Neural cell (in vitro differentiated cells): ENCODE data around the gene MTX1. TPM values are rescaled to one million over a fixed set of nuclear protein-coding genes. Genes with fewer than 3 reads are reported as not detected.

Experiments used
- H2AFZ ChIP-seq: fragments of 200-600, 300-800 bp; sonication (generic), shearing (Covaris generic); 2 replicates; pipeline ENCODE4 v1.6.0; 2014; ENCODE audit warnings: low read depth, mild to moderate bottlenecking, antibody characterized with exemption, low read length, moderate library complexity
- H3F3A ChIP-seq: fragments of 200-600 bp; shearing (Covaris generic); 2 replicates; pipeline ENCODE4 v1.6.1; 2016; ENCODE audit warnings: mild to moderate bottlenecking, moderate library complexity, mixed read lengths, antibody characterized with exemption, low read length; ENCODE audit not compliant: insufficient read depth, poor library complexity, severe bottlenecking
- H3K27ac ChIP-seq: fragments of 200-600, 300-800 bp; sonication (generic), shearing (Covaris generic); 2 replicates; pipeline ENCODE4 v1.5.1; 2014; ENCODE audit warnings: mild to moderate bottlenecking, low read length, moderate library complexity
- H3K27me3 ChIP-seq: fragments of 300-800, 200-600 bp; sonication (generic), shearing (Covaris generic); 2 replicates; pipeline ENCODE4 v1.6.0; 2014; ENCODE audit warnings: mild to moderate bottlenecking, low read depth, low read length, moderate library complexity; ENCODE audit not compliant: insufficient read depth
- H3K36me3 ChIP-seq: fragments of 300-800, 200-600 bp; sonication (generic), shearing (Covaris generic); 2 replicates; pipeline ENCODE4 v1.5.1; 2014; ENCODE audit warnings: mild to moderate bottlenecking, antibody characterized with exemption, low read length, moderate library complexity; ENCODE audit not compliant: insufficient read depth
- H3K4me2 ChIP-seq: fragments of 300-800, 200-600 bp; sonication (generic), shearing (Covaris generic); 2 replicates; pipeline ENCODE4 v1.6.0; 2014; ENCODE audit warnings: mild to moderate bottlenecking, low read length
- H3K4me3 ChIP-seq: fragments of 300-800, 200-600 bp; sonication (generic), shearing (Covaris generic); 2 replicates; pipeline ENCODE4 v1.5.1; 2014; ENCODE audit warnings: mild to moderate bottlenecking, low read length, moderate library complexity
- H3K79me2 ChIP-seq: fragments of 200-600 bp; shearing (Covaris generic); replicated peaks from 2 replicates; pipeline ENCODE4 v1.6.0; 2014; ENCODE audit warnings: mild to moderate bottlenecking, low read length, moderate library complexity; ENCODE audit not compliant: insufficient read depth
- H3K9ac ChIP-seq: fragments of 300-800, 200-600 bp; sonication (generic), shearing (Covaris generic); 2 replicates; pipeline ENCODE4 v1.6.1; 2016; ENCODE audit warnings: mild to moderate bottlenecking, low read length, mixed read lengths
- H3K9me2 ChIP-seq: fragments of 200-600 bp; shearing (Covaris generic); 2 replicates; pipeline ENCODE4 v1.6.1; 2016; ENCODE audit warnings: mild to moderate bottlenecking, low read length, mixed read lengths; ENCODE audit not compliant: insufficient read depth
- H3K9me3 ChIP-seq: fragments of 200-600, 300-800 bp; sonication (generic), shearing (Covaris generic); 2 replicates; pipeline ENCODE4 v1.6.1; 2016; ENCODE audit warnings: mild to moderate bottlenecking, mixed run types, low read length, moderate library complexity, mixed read lengths
- H4K20me1 ChIP-seq: fragments of 200-600 bp; shearing (Covaris generic); 2 replicates; pipeline ENCODE4 v1.6.1; 2016; ENCODE audit warnings: mild to moderate bottlenecking, mixed run types; ENCODE audit not compliant: insufficient read depth
- CTCF ChIP-seq: fragments of 450-650 bp; IDR thresholded peaks from 2 replicates; pipeline ENCODE4 v1.5.1; 2014; ENCODE audit warnings: antibody characterized with exemption, mild to moderate bottlenecking, moderate library complexity; ENCODE audit not compliant: poor library complexity, severe bottlenecking
- EP300 ChIP-seq: fragments of 450-650 bp; conservative IDR thresholded peaks from 2 replicates; pipeline ENCODE4 v1.6.1; 2014; ENCODE audit warnings: antibody characterized with exemption, mild to moderate bottlenecking, moderate library complexity; ENCODE audit not compliant: poor library complexity, severe bottlenecking
- EZH2 ChIP-seq: fragments of 200-600, 300-800 bp; shearing (Covaris generic), sonication (generic); IDR thresholded peaks from 2 replicates; pipeline ENCODE4 v1.6.1; 2014; ENCODE audit warnings: antibody characterized with exemption, low read length, borderline replicate concordance, mild to moderate bottlenecking; ENCODE audit not compliant: insufficient read depth, poor library complexity, severe bottlenecking
- MXI1 ChIP-seq: fragments of 450-650 bp; conservative IDR thresholded peaks from 2 replicates; pipeline ENCODE4 v1.6.1; 2014; ENCODE audit warnings: antibody characterized with exemption, mild to moderate bottlenecking; ENCODE audit not compliant: poor library complexity, severe bottlenecking
- POLR2AphosphoS5 ChIP-seq: IDR thresholded peaks from 2 replicates; pipeline ENCODE4 v1.6.1; 2012
- RAD21 ChIP-seq: fragments of 450-650 bp; conservative IDR thresholded peaks from 2 replicates; pipeline ENCODE4 v1.6.1; 2014; ENCODE audit warnings: antibody characterized with exemption, mild to moderate bottlenecking, moderate library complexity
- REST ChIP-seq: IDR thresholded peaks from 2 replicates; pipeline ENCODE4 v1.6.1; 2012; ENCODE audit warnings: borderline replicate concordance
- TAF1 ChIP-seq: IDR thresholded peaks from 2 replicates; pipeline ENCODE4 v1.6.1; 2012; ENCODE audit warnings: low read depth
- polyA plus RNA-seq: library from polyadenylated mRNA; depleted of rRNA; stranded (reverse); fragments of >200 nt; gene quantifications from 2 replicates; pipeline ENCODE4 v1.2.3, GENCODE V29; 2014

The MTX1 gene
- polyA plus RNA-seq, 1 donor from 2014 or later, result 55.0 TPM

- H3K9ac ChIP-seq, result peak overlapping the region; percentile 100
These were observed 33.1 kb upstream of the MTX1 start for GRCh38 chr1:155175281-155175926.

GRCh38 chr1:155175927-155176371, 32.5 kb upstream of the MTX1 start:
- Histone ChIP-seq H3K79me2 (peaks cover 37% of the 10 kb centered on the region), H3K27ac (peak overlapping the region; percentile 99), H3K36me3 (peaks cover 13% of the 10 kb centered on the region), H4K20me1 (no peaks in the 10 kb centered on the region), H2AFZ (no peak overlapping the region), H3K4me2 (no peak overlapping the region), H3K9me2 (no peaks in the 10 kb centered on the region), H3K27me3 (no peaks in the 10 kb centered on the region), H3F3A (peaks cover 5% of the 10 kb centered on the region), H3K9ac (peak overlapping the region; percentile 100), H3K9me3 (no peaks in the 10 kb centered on the region), H3K4me3 (peak overlapping the region; percentile 93)
- TF ChIP-seq TAF1 (no peak), RAD21 (no peak), POLR2AphosphoS5 (no peak), CTCF (no peak), EZH2 (no peak), MXI1 (no peak), REST (no peak)

More at GRCh38 chr1:155175281-155175926, 33.1 kb upstream of the MTX1 start:
- Histone ChIP-seq H3K79me2 (peaks cover 37% of the 10 kb centered on the region), H3K9me3 (no peaks in the 10 kb centered on the region), H3K27ac (peak overlapping the region; percentile 99), H4K20me1 (no peaks in the 10 kb centered on the region), H3F3A (peaks cover 5% of the 10 kb centered on the region), H3K27me3 (no peaks in the 10 kb centered on the region), H3K36me3 (peaks cover 13% of the 10 kb centered on the region), H2AFZ (no peak overlapping the region), H3K9me2 (no peaks in the 10 kb centered on the region), H3K4me3 (peak overlapping the region; percentile 93), H3K4me2 (peak overlapping the region; percentile 91)
- TF ChIP-seq REST (no peak), EZH2 (no peak), EP300 (no peak), CTCF (no peak)
